ENCODE data around the gene RTL5.

Gene RTL5

GRCh38 chrX:72127332-72127731 lies 4.4 kb downstream of the RTL5 start:
- no peak for TF ChIP-seq CSRNP3 (CRISPR knock-in tag; IDR thresholded peaks at IDR 0.05)
- no peak for TF ChIP-seq ZFP3 (CRISPR knock-in tag; IDR thresholded peaks at IDR 0.05)
- TF ChIP-seq ZNF565 (CRISPR knock-in tag; conservative IDR thresholded peaks at IDR 0.05; ENCODE audit: low read depth): no peak
- TF ChIP-seq GLIS3 (CRISPR knock-in tag; IDR thresholded peaks at IDR 0.05): no peak
- TF ChIP-seq ZFP30 (CRISPR knock-in tag; IDR thresholded peaks at IDR 0.05): no peak
- ATAC-seq: no peak

DNA sequence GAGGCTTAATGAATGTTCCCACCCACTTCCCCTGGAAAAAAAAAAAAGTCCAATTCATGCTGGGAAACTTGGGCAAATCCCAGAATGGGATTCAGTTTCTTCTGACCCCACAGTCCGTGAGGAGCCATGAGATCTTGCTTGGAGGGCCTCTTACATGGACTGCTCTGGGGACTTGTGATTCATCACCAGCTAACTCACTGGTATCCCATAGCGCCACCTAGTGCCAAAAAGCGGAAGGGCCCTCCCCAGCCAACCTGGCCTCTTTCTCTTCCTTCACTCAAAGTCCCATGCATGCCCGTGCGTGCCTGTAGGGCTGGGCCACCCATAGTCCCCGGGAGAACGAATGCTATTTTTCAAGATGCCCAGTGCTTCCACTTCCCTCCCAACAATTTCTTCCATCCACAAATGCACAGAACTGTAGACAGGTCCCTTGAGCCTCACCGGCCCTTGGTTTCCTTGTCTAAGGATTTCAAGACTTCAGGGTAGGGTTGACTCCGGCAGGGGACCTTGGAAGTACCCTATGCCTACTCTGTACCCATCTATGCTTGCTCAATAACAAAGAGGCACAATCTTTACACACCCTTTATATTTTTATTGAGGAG lies 5.1 kb downstream of the RTL5 start:
- TF ChIP-seq ESRRG (CRISPR knock-in tag; IDR thresholded peaks at IDR 0.05) (no peak), BACH2 (CRISPR knock-in tag; IDR thresholded peaks at IDR 0.05; ENCODE audit: borderline replicate concordance) (no peak), CSDC2 (CRISPR knock-in tag; IDR thresholded peaks at IDR 0.05) (no peak), ARNTL (CRISPR knock-in tag; IDR thresholded peaks at IDR 0.05; ENCODE audit: borderline replicate concordance, low read depth) (no peak), POU6F1 (CRISPR knock-in tag; IDR thresholded peaks at IDR 0.05; ENCODE audit: borderline replicate concordance, low read depth) (no peak), SNAI2 (CRISPR knock-in tag; IDR thresholded peaks at IDR 0.05) (no peak)
- TF ChIP-seq, protein P1, sequence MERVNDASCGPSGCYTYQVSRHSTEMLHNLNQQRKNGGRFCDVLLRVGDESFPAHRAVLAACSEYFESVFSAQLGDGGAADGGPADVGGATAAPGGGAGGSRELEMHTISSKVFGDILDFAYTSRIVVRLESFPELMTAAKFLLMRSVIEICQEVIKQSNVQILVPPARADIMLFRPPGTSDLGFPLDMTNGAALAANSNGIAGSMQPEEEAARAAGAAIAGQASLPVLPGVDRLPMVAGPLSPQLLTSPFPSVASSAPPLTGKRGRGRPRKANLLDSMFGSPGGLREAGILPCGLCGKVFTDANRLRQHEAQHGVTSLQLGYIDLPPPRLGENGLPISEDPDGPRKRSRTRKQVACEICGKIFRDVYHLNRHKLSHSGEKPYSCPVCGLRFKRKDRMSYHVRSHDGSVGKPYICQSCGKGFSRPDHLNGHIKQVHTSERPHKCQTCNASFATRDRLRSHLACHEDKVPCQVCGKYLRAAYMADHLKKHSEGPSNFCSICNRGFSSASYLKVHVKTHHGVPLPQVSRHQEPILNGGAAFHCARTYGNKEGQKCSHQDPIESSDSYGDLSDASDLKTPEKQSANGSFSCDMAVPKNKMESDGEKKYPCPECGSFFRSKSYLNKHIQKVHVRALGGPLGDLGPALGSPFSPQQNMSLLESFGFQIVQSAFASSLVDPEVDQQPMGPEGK (CRISPR knock-in tag; IDR thresholded peaks at IDR 0.05; ENCODE audit: borderline replicate concordance): no peak
- peak; percentile 92 for ATAC-seq

DNA sequence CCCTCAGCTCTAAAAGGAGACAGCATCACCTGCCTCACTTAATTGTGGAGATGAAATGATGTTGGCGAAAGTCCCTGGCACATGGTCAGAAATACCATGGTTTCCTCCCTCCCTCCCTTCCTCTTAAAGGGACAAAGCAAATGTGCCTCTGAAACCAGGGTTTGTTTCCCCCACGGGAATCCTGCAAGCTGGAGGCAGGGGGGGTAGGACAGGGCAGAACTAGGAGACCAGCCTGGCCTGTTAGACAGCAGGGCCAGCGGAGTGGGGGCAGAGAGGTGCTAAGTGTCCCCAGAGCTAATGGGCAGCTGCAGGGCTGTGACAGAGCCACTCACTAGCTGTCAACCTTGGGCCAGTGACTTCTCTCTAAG lies 5.7 kb downstream of the RTL5 start:
- ATAC-seq: peak; percentile 8
- TF ChIP-seq ESRRG (CRISPR knock-in tag; IDR thresholded peaks at IDR 0.05): no peak
- TF ChIP-seq, protein P2, sequence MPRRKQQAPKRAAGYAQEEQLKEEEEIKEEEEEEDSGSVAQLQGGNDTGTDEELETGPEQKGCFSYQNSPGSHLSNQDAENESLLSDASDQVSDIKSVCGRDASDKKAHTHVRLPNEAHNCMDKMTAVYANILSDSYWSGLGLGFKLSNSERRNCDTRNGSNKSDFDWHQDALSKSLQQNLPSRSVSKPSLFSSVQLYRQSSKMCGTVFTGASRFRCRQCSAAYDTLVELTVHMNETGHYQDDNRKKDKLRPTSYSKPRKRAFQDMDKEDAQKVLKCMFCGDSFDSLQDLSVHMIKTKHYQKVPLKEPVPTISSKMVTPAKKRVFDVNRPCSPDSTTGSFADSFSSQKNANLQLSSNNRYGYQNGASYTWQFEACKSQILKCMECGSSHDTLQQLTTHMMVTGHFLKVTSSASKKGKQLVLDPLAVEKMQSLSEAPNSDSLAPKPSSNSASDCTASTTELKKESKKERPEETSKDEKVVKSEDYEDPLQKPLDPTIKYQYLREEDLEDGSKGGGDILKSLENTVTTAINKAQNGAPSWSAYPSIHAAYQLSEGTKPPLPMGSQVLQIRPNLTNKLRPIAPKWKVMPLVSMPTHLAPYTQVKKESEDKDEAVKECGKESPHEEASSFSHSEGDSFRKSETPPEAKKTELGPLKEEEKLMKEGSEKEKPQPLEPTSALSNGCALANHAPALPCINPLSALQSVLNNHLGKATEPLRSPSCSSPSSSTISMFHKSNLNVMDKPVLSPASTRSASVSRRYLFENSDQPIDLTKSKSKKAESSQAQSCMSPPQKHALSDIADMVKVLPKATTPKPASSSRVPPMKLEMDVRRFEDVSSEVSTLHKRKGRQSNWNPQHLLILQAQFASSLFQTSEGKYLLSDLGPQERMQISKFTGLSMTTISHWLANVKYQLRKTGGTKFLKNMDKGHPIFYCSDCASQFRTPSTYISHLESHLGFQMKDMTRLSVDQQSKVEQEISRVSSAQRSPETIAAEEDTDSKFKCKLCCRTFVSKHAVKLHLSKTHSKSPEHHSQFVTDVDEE (CRISPR knock-in tag; IDR thresholded peaks at IDR 0.05): no peak
- TF ChIP-seq POU6F1 (CRISPR knock-in tag; IDR thresholded peaks at IDR 0.05; ENCODE audit: borderline replicate concordance, low read depth): no peak
- TF ChIP-seq, protein P1 (CRISPR knock-in tag; IDR thresholded peaks at IDR 0.05; ENCODE audit: borderline replicate concordance): no peak
- TF ChIP-seq ZC3H10 (CRISPR knock-in tag; IDR thresholded peaks at IDR 0.05): no peak
- TF ChIP-seq RARB (CRISPR knock-in tag; IDR thresholded peaks at IDR 0.05): no peak
- TF ChIP-seq TOX (CRISPR knock-in tag; IDR thresholded peaks at IDR 0.05; ENCODE audit: borderline replicate concordance): no peak
- no peak for TF ChIP-seq SNAI2 (CRISPR knock-in tag; IDR thresholded peaks at IDR 0.05)
- TF ChIP-seq OSR1 (CRISPR knock-in tag; IDR thresholded peaks at IDR 0.05): no peak
- TF ChIP-seq GLIS3 (CRISPR knock-in tag; IDR thresholded peaks at IDR 0.05): no peak
- no peak for TF ChIP-seq ZFP30 (CRISPR knock-in tag; IDR thresholded peaks at IDR 0.05)
- TF ChIP-seq TCF4 (CRISPR knock-in tag; IDR thresholded peaks at IDR 0.05; ENCODE audit: borderline replicate concordance): no peak
- TF ChIP-seq ZNF8 (CRISPR knock-in tag; IDR thresholded peaks at IDR 0.05): no peak
- no peak for TF ChIP-seq CSRNP3 (CRISPR knock-in tag; IDR thresholded peaks at IDR 0.05)
- no peak for TF ChIP-seq ZFP3 (CRISPR knock-in tag; IDR thresholded peaks at IDR 0.05)
- no peak for TF ChIP-seq ISL1 (CRISPR knock-in tag; IDR thresholded peaks at IDR 0.05)
- no peak for TF ChIP-seq PPARA (CRISPR knock-in tag; IDR thresholded peaks at IDR 0.05; ENCODE audit: borderline replicate concordance)
- TF ChIP-seq CSDC2 (CRISPR knock-in tag; IDR thresholded peaks at IDR 0.05): no peak
